ENCODE data around the gene CCDC83. TPM values are rescaled to one million over a fixed set of nuclear protein-coding genes. Genes with fewer than 3 reads are reported as not detected.
"Not testable (repeated sequence)": the region's sequence is repeated elsewhere in the genome, so short reads cannot be mapped to it uniquely, and the experiment has no call there.

Gene CCDC83
- total RNA-seq, 2 experiments from 2014 or later: not detected

- H3K4me3 Mint-ChIP-seq: no peak overlapping the region
- POLR2A ChIA-PET: no interaction called here
Observed at GRCh38 chr11:85845124-85845631, 10.0 kb upstream of the CCDC83 start.

GRCh38 chr11:85847436-85847835, 7.7 kb upstream of the CCDC83 start:
- peaks cover 5% of the 10 kb centered on the region for H3K9me3 Mint-ChIP-seq
- peaks cover 11% of the 10 kb centered on the region for H3K36me3 Mint-ChIP-seq
- POLR2A ChIA-PET: no interaction called here
- H3K27me3 Mint-ChIP-seq: peaks cover 6% of the 10 kb centered on the region
- ATAC-seq (ENCODE audit: low read depth) (no peak), DNase-seq (no peak)
- no peak overlapping the region for H3K4me3 Mint-ChIP-seq
- no peak overlapping the region for H3K27ac Mint-ChIP-seq
- no peaks in the 10 kb centered on the region for H3K4me1 Mint-ChIP-seq

More at GRCh38 chr11:85845124-85845631, 10.0 kb upstream of the CCDC83 start:
- Mint-ChIP-seq H3K4me1 (peaks cover 3% of the 10 kb centered on the region), H3K27ac (no peak overlapping the region), H3K27me3 (peaks cover 6% of the 10 kb centered on the region), H3K9me3 (peaks cover 5% of the 10 kb centered on the region), H3K36me3 (peaks cover 5% of the 10 kb centered on the region)
- DNase-seq: no peak
- no peak for ATAC-seq (ENCODE audit: low read depth)

GRCh38 chr11:85848006-85848405, 7.2 kb upstream of the CCDC83 start:
- Mint-ChIP-seq H3K9me3 (peaks cover 5% of the 10 kb centered on the region), H3K4me3 (no peak overlapping the region), H3K36me3 (peaks cover 10% of the 10 kb centered on the region), H3K27me3 (peaks cover 6% of the 10 kb centered on the region), H3K4me1 (no peaks in the 10 kb centered on the region), H3K27ac (no peak overlapping the region)
- DNase-seq (no peak), ATAC-seq (ENCODE audit: low read depth) (no peak)
- POLR2A ChIA-PET: no interaction called here

GRCh38 chr11:85848556-85848955, 6.6 kb upstream of the CCDC83 start:
- H3K27me3 Mint-ChIP-seq: peaks cover 6% of the 10 kb centered on the region
- no peak for DNase-seq
- POLR2A ChIA-PET: no interaction called here
- H3K9me3 Mint-ChIP-seq: peaks cover 5% of the 10 kb centered on the region
- ATAC-seq (ENCODE audit: low read depth): no peak
- H3K4me3 Mint-ChIP-seq: no peak overlapping the region
- H3K27ac Mint-ChIP-seq: no peak overlapping the region
- peaks cover 12% of the 10 kb centered on the region for H3K36me3 Mint-ChIP-seq
- no peaks in the 10 kb centered on the region for H3K4me1 Mint-ChIP-seq

- H3K4me3 Mint-ChIP-seq; DNase-seq; H3K27ac Mint-ChIP-seq; H3K27me3 Mint-ChIP-seq; H3K4me1 Mint-ChIP-seq; ATAC-seq (ENCODE audit: low read depth); POLR2A ChIA-PET; H3K9me3 Mint-ChIP-seq: not testable (repeated sequence)
- H3K36me3 Mint-ChIP-seq: peaks cover 12% of the 10 kb centered on the region
Observed at GRCh38 chr11:85852754-85853153, 2.4 kb upstream of the CCDC83 start.

GRCh38 chr11:85853541-85853940, 1.6 kb upstream of the CCDC83 start:
- H3K27ac Mint-ChIP-seq; ATAC-seq (ENCODE audit: low read depth); H3K27me3 Mint-ChIP-seq; H3K9me3 Mint-ChIP-seq; DNase-seq; H3K4me3 Mint-ChIP-seq; H3K4me1 Mint-ChIP-seq: not testable (repeated sequence)
- peaks cover 12% of the 10 kb centered on the region for H3K36me3 Mint-ChIP-seq
- POLR2A ChIA-PET: interaction anchor here (0.7 kb wide), 1 partner anchor 186 kb away, joined by 3 read pairs; no protein-coding TSS in a partner anchor

GRCh38 chr11:85854212-85854556, 999 bp upstream of the CCDC83 start:
- peaks cover 8% of the 10 kb centered on the region for H3K4me1 Mint-ChIP-seq
- H3K27me3 Mint-ChIP-seq: no peaks in the 10 kb centered on the region
- no peak for ATAC-seq (ENCODE audit: low read depth)
- H3K9me3 Mint-ChIP-seq: peaks cover 1% of the 10 kb centered on the region
- POLR2A ChIA-PET: interaction anchor here (0.7 to 1.6 kb wide), 7 partner anchors 53 to 594 kb away, joined by 3 to 9 read pairs (median 5); partner anchors contain the start of genes CREBZF and TMEM126A
- H3K4me3 Mint-ChIP-seq: peak overlapping the region; percentile 81
- peak overlapping the region; percentile 93 for H3K27ac Mint-ChIP-seq
- no peak for DNase-seq
- H3K36me3 Mint-ChIP-seq: peaks cover 10% of the 10 kb centered on the region

- DNase-seq: peak; percentile 97
- ATAC-seq (ENCODE audit: low read depth): peak; percentile 98
- Mint-ChIP-seq H3K4me3 (peak overlapping the region; percentile 81), H3K4me1 (peaks cover 8% of the 10 kb centered on the region), H3K9me3 (peaks cover 1% of the 10 kb centered on the region), H3K27ac (peak overlapping the region; percentile 93), H3K27me3 (peaks cover 3% of the 10 kb centered on the region), H3K36me3 (peaks cover 10% of the 10 kb centered on the region)
- POLR2A ChIA-PET: interaction anchor here (0.6 to 1.6 kb wide), 11 partner anchors 8 to 594 kb away, joined by 3 to 9 read pairs (median 4); partner anchors contain the start of genes CREBZF and TMEM126A
Observed at GRCh38 chr11:85854557-85855340, 434 bp upstream of the CCDC83 start.

GRCh38 chr11:85857098-85857497, 1.9 kb downstream of the CCDC83 start:
- ATAC-seq (ENCODE audit: low read depth): no peak
- DNase-seq: no peak
- H3K36me3 Mint-ChIP-seq: peaks cover 5% of the 10 kb centered on the region
- POLR2A ChIA-PET: no interaction called here
- no peak overlapping the region for H3K27ac Mint-ChIP-seq
- H3K27me3 Mint-ChIP-seq: peaks cover 15% of the 10 kb centered on the region
- peaks cover 8% of the 10 kb centered on the region for H3K4me1 Mint-ChIP-seq
- no peaks in the 10 kb centered on the region for H3K9me3 Mint-ChIP-seq
- H3K4me3 Mint-ChIP-seq: no peak overlapping the region

- not testable (repeated sequence) for H3K9me3 Mint-ChIP-seq; H3K4me1 Mint-ChIP-seq; H3K27ac Mint-ChIP-seq; ATAC-seq (ENCODE audit: low read depth); DNase-seq; H3K36me3 Mint-ChIP-seq; H3K4me3 Mint-ChIP-seq
- peaks cover 29% of the 10 kb centered on the region for H3K27me3 Mint-ChIP-seq
- POLR2A ChIA-PET: interaction anchor here (0.7 kb wide), 1 partner anchor 70 kb away, joined by 5 read pairs; no protein-coding TSS in a partner anchor
Observed at GRCh38 chr11:85859541-85859940, 4.4 kb downstream of the CCDC83 start.

GRCh38 chr11:85863855-85864254, 8.7 kb downstream of the CCDC83 start:
- Mint-ChIP-seq H3K4me1 (peaks cover 3% of the 10 kb centered on the region), H3K36me3 (no peaks in the 10 kb centered on the region), H3K9me3 (peaks cover 2% of the 10 kb centered on the region), H3K27ac (no peak overlapping the region), H3K27me3 (peaks cover 39% of the 10 kb centered on the region), H3K4me3 (no peak overlapping the region)
- DNase-seq: no peak
- POLR2A ChIA-PET: no interaction called here
- no peak for ATAC-seq (ENCODE audit: low read depth)

- Mint-ChIP-seq H3K27ac (no peak overlapping the region), H3K9me3 (peaks cover 2% of the 10 kb centered on the region), H3K4me3 (no peak overlapping the region), H3K4me1 (peaks cover 3% of the 10 kb centered on the region), H3K36me3 (no peaks in the 10 kb centered on the region), H3K27me3 (peaks cover 28% of the 10 kb centered on the region)
- ATAC-seq (ENCODE audit: low read depth): no peak
- no peak for DNase-seq
- POLR2A ChIA-PET: interaction anchor here (0.7 kb wide), 1 partner anchor 583 kb away, joined by 3 read pairs; no protein-coding TSS in a partner anchor
Observed at GRCh38 chr11:85866137-85866827, 11.1 kb downstream of the CCDC83 start.

- H3K9me3 Mint-ChIP-seq: peaks cover 2% of the 10 kb centered on the region
- DNase-seq (no peak), ATAC-seq (ENCODE audit: low read depth) (no peak)
- H3K4me1 Mint-ChIP-seq: peaks cover 3% of the 10 kb centered on the region
- no peaks in the 10 kb centered on the region for H3K36me3 Mint-ChIP-seq
- H3K27me3 Mint-ChIP-seq: peaks cover 21% of the 10 kb centered on the region
- H3K4me3 Mint-ChIP-seq: no peak overlapping the region
- POLR2A ChIA-PET: no interaction called here
- H3K27ac Mint-ChIP-seq: no peak overlapping the region
Observed at GRCh38 chr11:85867751-85868150, 12.6 kb downstream of the CCDC83 start.
